Liver (tissue), 3 donors: ENCODE measurements around the gene CCL18.
"Not testable (repeated sequence)": the region's sequence is repeated elsewhere in the genome, so short reads cannot be mapped to it uniquely, and the experiment has no call there.

Source experiments
- CTCF ChIP-seq: fragments of 150-350 bp; IDR thresholded peaks from 2 replicates; pipeline ENCODE4 v1.5.1; 2017; ENCODE audit warnings: improper control_type of control experiment, low read depth, low read length; ENCODE audit not compliant: missing input control
- FOXA1 ChIP-seq: IDR thresholded peaks from 2 replicates; pipeline ENCODE4 v1.6.1; 2016; ENCODE audit warnings: antibody characterized with exemption
- JUND ChIP-seq, 2 donors: IDR thresholded peaks; 2 replicates each; pipeline ENCODE4 v1.6.1; 2016; ENCODE audit warnings: antibody characterized with exemption in 2 of 2
- RAD21 ChIP-seq, 2 donors: IDR thresholded peaks; 2 replicates each; pipeline ENCODE4 v1.6.1; 2016; ENCODE audit warnings: antibody characterized with exemption in 2 of 2, mild to moderate bottlenecking in 2 of 2
- REST ChIP-seq: IDR thresholded peaks from 2 replicates; pipeline ENCODE4 v1.6.1; 2016; ENCODE audit warnings: antibody characterized with exemption, mild to moderate bottlenecking
- RXRA ChIP-seq, 2 donors: IDR thresholded peaks; 2 replicates each; pipeline ENCODE4 v1.6.1; 2017 to 2018; ENCODE audit warnings: antibody characterized with exemption in 2 of 2, mild to moderate bottlenecking in 1 of 2
- SP1 ChIP-seq: IDR thresholded peaks from 2 replicates; pipeline ENCODE4 v1.6.1; 2018; ENCODE audit warnings: antibody characterized with exemption, mild to moderate bottlenecking
- ZBTB33 ChIP-seq: IDR thresholded peaks from 2 replicates; pipeline ENCODE4 v1.6.1; 2016; ENCODE audit warnings: antibody characterized with exemption
- donor health status: healthy.
- donor health status: healthy.

- not testable (repeated sequence) for TF ChIP-seq CTCF; SP1; RXRA (IDR thresholded peaks at IDR 0.05); ZBTB33; JUND (IDR thresholded peaks at IDR 0.05); REST; FOXA1; RAD21 (IDR thresholded peaks at IDR 0.05)
Observed at GRCh38 chr17:36115649-36115977, 51.5 kb downstream of the CCL18 start.
